GM23248 (cell line): ENCODE measurements around the gene RBMS3.

ENCODE experiments used
- EZH2 ChIP-seq: fragments of 200-600 bp; sonication (generic); IDR thresholded peaks from 2 replicates; pipeline ENCODE4 v1.6.1; 2018; ENCODE audit warnings: antibody characterized with exemption, mild to moderate bottlenecking; ENCODE audit not compliant: insufficient read depth, poor library complexity, severe bottlenecking
- EZH2phosphoT487 ChIP-seq: fragments of 200-600 bp; sonication (generic); IDR thresholded peaks from 2 replicates; pipeline ENCODE4 v1.6.1; 2018; ENCODE audit warnings: antibody characterized with exemption, moderate library complexity, mild to moderate bottlenecking, low read depth; ENCODE audit not compliant: insufficient read depth

GRCh38 chr3:29747991-29748390, 467.1 kb downstream of the RBMS3 start:
- TF ChIP-seq EZH2 (no peak), EZH2phosphoT487 (no peak)
